ENCODE results near the gene GALC.

Gene GALC

DNA sequence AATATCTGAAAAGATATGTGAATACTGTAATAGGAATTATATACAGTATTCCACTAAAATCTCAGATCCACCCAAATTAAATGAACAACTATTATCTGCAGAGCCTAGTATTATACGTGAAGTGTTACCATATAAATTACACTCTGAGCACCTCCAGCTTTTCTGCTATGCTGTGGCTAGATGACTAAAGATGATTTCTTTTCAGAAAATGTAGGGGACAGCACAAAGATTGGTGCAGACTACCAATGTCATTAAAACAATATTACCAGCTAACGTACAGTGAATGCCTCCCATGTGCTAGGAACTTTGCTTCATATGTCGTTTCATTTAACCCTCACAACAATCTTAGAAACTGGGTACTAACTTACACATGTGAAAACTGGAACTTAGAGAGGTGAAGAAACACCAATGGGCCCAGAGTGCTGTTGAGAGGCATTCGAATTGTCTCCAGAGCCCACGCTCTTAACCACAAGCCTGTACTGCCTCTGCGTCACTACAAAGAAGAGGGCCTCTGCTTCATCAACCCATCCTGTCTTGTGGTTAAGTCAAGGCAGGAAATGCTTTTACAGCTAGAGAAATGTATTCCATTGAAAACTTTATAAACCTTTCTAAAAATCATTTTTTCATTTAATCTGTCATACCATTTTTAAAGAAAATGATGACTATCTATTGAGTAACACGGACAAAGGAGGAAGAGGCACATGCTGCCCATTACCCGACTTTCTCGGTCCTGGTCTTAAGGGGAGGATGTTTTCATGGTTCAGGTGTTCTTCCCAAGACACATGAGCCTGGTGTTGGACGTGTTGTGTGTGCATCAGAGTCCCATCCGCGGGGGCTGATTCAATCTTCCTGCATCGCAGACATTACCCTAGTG, 13.2 kb upstream of the GALC start:
- DNase-seq = no peak

DNA sequence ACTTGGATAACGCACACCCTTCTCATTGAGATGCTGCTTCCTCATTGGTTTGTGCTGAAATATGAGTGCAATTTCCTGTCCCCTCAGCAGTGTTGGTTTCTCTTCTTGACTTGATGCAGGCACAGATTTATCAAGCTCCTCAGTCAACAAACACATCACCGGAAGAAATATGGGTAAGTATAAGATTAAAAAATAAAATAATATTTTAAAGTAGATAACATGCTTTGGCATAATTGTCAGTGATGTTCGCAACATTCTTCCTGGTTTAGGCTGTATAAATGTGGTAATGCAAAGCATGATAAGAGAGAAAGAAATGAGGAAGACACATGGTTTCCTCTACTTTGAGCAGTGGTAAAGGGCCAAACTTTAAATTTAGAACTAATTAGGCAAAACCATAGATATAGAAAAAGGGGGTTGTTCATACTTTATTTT, 12.1 kb upstream of the GALC start, which contains the start of gene GPR65:
TSS of gene GPR65 (plus strand) at position 86 of the 432 bp plus-strand sequence. CDS start 5,713 bp downstream, outside the sequence.
- DNase-seq = no peak

DNA sequence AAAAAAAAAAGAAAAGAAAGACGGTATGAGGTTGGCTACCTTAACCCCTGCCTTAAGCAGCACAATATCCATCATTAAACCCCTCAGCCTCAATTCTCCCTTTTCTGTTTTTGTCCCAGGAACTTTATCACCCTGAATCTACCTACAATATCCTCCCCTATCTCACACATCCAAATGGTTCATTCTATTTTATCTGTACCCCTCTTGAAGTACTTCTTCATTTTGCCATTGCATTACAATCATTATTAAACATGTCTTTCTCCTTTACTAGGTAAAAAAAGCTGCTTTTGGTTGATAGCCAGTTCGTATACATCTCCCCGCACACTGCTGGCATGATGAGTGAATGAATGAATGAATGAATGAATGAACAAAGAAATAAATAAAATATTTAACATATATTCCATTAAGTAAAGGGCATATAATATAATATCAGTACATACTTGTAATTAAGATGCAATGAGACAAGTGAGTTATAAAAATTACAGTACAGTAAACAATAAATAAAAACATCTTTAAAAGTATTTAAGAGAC, 11.6 kb upstream of the GALC start:
- DNase-seq = no peak

DNA sequence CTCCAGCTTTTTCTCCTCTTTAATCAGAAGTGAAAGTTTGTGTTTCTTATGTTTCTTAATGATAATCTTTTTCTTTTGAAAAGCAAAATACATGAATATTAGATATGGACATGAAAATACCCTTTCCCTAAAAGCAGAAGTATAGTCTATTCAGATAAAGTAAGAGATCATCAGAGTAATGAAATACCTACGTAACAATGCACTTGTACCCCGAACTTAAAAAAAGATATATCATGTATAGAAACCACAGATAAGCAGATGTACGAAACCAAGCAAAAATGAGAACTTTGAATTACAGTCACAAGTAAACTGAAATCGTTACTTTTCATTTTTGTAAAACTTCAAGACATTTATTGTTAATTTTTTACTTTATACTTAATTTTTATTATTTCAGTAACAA, 10.4 kb upstream of the GALC start:
- no peak for DNase-seq

DNA sequence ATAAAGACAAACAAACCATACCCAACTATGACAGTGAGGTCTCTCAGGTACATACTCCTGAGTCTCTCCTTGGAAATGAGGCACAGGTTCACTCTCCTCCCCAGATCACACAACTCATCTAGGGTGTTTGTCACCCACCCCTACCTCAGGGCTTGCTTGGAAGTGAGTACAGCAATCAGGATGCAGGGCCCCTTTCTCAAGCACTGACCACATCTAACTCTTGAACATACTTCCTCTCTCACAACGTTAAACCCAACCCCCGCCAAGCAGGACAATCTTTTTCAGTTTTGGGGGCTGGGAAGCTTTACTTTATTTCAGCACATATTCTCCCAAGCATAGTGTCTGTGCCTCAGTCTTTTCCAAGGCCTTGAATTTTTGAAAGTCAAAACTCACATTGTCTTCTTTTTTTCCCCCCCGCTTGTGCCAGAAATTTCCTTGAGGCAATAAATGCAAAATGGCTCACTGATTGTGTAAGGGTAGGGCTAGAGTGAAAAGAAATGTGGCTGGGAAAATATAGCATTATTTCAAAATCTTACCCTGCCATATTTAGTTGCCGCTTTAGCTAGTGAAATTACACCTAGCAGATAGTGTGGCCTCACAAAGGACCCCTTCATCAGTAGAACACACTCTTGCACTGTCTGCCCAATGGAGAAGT, 9.6 kb upstream of the GALC start:
- DNase-seq = no peak

DNA sequence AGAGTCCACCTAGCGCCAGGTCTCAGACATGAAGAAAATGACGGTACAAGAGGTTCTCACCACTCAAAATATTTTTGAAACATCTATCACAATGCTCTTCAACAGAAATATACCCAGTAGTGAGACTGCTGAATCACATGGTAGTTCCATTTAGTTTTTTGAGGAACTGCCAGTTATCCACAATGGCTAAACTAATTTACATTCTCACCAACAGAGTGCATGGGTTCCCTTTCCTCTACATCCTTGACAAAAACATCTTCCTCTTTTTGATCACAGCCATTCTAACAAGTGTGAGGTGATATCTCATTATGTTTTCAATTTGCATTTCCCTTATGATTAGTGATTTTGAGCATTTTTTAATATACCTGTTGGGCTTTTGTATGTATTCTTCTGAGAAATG, 6.3 kb upstream of the GALC start:
- DNase-seq = no peak

DNA sequence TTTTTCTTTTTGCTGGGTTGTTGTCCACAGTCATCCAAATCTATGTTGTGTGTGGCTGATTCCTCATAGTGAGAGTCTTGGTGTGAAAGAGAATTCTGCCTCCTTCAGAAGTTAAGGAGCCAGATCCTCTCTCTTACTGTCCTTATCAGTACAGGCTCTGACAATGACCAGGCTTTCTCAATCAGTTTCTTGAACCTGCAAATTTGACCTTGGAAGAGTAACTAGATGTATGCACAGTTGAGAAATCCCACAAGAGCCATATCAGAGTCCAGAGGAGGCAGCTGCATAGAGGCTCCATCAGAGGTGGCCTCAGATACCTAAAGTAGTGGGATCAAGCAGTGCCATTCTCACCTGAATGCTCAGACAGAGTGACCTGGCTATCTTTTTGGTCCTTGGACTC, 5.5 kb upstream of the GALC start:
- DNase-seq = no peak

DNA sequence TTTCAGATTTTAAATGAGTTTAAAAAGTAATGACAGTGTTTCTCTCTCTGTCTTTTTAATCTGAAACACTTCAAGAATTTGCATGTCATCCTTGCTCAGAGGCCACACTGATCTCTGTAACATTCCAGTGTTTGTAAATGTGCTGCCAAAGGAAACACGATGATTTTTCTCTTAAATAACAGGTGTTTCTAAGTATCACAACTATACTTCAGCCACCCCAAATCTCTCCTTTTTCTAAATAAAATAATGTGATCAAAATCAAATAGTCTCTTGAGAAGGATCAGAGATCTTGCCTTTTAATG, 3.3 kb upstream of the GALC start:
- DNase-seq = no peak

DNA sequence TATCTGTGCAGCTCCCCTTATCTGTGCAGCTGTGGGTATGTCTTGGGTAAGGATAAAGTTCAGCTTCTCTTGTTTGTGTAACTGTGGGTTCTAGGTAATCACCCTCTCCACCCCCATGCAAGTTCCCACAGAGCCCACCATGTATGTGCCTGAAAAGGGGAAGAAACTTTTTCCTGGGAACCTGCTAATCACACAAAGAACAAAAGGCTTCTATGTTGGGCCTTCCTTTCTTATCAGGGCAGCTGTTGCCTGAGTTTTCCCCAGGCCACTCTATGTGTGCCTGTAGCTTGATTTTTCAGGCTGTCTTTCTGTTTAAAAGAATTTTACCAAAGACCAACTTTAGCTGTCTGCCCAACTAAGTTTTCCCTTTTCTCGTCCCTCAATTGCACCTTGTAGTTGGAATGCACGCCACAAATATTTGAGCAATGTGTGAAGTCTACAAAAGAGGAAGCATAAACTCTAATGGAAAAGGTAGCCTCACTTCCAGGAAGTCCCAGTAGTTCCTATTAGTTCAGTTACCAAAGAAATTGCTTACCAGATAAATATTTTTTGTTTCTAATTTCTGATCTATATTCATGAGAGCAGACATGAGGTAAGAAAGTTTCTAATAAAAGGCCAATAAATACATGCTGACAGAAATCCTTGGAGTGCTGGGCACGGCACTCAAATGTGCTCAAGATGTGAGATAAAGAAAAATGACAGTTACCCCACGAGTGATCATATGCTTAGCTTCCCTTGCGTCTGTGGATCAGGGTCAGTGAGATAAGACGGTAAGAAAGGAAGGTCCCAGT, 2.7 kb upstream of the GALC start:
- no peak for DNase-seq

DNA sequence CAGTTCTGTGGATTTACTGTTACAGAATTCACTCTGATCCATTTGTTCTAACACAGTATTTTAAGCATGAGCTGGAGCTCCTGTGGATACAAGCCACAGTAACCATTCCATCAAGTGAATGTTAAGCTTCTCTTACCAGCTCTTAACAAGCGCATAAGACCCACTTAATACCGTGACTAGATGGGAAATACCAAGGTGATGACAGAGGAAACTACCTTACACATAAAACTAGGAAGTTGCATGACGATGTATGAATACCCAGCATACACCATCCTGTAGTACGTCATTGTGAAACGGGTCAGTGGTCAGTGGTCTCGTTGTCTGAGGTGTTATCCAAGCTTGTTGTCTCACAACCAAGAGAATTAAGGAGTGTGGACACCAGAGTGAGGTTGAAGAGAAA, 2.0 kb upstream of the GALC start:
- DNase-seq = no peak

DNA sequence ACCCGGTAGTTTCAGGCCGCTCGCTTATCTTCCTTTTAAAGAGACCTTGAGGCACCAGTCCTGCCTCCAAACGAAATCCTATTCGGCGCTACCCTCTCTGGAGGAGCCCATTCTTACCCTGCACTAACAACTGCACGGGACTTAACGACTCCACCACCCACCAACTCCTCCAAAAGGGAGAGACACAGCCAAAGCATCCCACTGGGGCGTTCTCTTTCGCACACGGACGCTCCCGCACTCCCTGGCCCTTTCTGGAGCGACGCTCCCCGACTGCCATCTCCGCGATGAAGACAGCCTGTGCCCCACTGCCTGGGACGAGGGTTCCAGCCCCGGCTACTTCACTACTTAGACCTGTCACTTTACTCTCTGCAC, 650 bp downstream of the GALC start:
- peak; percentile 56 to 63 for DNase-seq

DNA sequence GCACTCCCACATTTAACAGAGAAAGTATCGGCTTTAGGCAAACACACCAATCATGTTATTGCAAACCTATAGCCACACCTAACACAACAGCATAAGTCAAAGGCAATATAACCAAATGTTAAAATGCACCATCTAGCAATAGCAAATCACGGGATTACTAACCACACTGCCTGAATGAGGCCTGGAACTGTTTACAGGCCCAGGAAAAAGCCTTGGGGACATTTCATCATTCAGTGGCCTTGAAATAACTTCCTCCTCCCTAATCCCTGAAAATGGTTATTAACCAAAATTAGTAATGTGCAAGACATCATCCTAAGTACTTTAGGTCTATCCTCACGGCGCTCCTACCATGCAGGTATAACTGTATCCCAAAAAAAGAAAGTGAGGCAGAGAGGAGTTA, 2.3 kb downstream of the GALC start:
- DNase-seq = no peak

DNA sequence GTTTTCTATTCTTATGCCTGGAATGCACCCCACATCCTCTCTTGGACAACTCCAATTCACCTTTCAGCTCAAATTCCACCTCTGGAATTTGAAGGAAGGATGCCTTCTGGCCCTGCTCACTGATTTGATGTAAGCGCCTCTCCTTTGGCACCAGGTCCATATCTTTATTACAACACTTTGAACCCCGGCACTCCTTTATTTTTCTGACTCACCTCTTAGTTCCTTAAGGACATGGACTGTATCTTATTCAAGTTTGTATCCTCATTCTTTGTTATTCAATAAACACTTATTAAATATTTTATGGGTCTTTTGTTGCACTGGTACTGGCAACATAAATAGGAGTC, 3.1 kb downstream of the GALC start:
- DNase-seq = no peak

DNA sequence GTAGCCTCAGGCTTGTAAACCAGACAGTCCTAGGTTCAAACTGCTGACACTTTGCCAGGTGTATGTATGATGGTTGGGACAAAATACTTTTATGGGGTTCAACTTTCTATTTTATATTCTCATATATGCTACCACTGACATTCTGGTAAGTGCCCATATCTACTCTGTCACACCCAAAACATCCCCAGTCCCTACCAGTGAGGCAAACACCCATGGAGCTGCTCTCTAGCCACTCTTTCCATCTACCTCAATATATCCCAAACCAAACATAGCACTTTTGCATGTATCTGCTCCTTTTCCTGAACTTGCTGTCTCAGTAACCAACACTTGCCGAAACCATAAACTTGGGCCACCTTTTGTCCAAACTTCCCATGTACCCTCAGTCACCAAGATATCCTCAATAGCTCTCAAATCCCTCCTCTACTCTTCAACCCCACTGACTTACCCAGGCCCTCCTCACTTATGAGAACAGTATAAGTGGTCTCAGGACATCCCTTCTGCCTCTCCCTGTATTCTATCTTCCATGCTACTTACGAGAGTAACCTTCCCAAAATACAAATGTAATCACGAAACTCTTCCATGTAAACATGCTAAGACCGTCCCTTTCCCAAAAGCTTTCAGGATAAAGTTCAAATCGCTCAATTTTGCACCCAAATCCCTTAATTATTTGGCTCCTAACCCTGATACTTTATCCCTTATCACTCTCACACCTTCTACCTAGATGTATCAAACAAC, 3.6 kb downstream of the GALC start:
- no peak for DNase-seq

DNA sequence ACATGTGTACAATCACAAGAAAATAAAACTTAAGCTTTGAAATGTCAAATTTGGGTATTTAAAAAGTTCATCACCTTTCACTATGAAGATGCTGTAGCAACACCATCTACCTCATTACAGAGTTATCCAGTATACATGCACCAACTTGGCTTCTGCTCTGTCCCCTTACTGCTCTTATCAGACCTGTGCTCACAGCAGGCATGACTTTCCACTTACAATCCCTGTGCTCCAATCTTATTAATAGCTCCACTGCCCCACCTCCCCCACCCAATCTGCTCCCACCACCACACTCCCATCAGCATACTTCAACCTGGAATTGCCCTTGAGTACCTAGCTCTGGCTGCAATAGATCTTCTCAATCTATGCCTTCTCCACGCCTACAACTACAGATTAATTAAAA, 13.3 kb downstream of the GALC start:
- DNase-seq = no peak

DNA sequence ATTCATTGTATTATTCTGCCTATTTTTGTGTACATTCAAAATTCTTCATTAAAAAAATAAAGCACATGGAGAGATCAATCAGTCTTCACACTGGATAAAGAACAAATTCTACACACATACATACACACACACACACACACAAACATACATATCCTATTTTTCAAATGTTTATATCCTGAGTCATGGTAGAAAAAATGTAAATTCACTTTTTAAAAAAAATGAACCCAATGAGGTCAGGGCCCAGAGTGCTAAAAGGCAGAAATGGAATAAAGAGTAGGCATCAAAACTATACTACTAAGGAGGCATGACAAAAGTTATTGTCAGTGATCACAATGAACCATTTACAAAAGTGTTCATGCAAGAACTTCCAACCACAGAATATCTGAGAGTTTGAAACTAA, 17.3 kb downstream of the GALC start:
- no peak for DNase-seq

DNA sequence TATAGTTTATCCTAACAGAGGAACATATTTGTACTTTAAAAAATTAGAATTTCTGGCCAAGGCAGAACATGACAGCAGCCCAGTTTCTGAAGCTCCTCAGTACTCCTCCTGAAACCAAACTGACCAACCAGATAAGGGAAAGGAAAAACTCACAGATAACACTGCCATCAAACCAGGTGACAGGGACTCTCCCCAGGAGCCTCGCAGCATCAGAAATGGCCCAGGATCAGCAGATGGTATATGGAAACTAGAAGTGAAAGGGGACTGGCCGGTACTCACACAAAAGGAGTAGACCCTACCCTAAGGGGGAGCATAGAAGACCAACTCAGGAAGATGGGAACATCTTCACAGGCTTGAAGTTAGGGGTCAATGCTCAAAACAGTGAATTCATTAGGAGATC, 22.0 kb downstream of the GALC start:
- no peak for DNase-seq

DNA sequence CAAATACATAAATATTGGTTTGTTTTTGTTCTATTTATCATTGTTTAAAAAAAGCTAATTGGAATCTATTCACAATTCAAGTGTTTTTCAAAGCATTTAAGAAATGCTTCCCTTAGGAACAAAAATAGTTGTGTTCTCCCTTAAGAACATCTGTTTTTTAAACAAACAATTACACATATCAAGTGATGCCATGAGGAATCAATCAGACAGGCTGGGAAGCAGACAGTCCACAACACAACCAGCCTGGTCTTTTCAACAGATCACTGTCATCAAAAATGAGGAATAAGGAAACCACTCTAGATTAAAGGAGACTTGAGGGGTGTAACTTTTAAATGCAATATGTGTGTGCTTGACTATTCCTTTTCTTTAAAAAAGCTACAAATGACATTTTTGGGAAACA, 25.5 kb downstream of the GALC start:
- DNase-seq = no peak

DNA sequence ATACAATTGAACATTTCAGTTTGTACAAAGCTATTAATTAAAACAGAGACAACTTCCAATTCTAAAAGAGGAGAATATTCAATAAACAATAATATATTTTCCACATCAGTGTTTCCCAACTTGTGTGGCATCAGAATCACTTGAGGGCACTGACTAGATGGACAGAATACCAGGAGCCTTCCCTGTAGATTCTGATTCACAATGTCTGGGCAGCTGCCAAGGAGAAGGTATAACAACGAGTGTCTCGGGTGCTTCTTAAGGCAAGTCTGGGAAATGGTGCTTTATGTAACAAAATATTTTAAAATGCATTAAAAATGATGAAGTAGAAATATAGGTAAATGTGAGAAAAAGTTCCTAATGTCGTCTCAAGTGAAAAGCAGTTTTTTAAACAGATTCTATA, 26.2 kb downstream of the GALC start:
- no peak for DNase-seq

DNA sequence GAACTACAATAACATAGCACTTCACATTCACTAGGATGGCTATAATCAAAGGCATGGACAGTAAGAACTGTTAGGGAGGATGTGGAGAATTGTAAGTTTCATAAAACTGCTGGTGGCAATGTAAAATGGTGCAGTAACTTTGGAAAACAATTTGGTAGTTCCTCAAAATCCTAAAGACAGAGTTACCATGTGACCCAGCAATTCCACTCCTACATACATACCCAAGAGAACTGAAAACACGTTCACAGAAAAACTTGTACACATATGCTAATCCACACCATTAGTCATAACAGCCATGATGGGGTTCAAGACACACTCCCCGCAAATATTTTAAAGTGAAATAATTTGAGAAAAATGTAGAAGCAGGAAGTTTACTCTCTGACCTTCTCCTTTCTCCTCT, 31.7 kb downstream of the GALC start:
- DNase-seq = no peak

DNA sequence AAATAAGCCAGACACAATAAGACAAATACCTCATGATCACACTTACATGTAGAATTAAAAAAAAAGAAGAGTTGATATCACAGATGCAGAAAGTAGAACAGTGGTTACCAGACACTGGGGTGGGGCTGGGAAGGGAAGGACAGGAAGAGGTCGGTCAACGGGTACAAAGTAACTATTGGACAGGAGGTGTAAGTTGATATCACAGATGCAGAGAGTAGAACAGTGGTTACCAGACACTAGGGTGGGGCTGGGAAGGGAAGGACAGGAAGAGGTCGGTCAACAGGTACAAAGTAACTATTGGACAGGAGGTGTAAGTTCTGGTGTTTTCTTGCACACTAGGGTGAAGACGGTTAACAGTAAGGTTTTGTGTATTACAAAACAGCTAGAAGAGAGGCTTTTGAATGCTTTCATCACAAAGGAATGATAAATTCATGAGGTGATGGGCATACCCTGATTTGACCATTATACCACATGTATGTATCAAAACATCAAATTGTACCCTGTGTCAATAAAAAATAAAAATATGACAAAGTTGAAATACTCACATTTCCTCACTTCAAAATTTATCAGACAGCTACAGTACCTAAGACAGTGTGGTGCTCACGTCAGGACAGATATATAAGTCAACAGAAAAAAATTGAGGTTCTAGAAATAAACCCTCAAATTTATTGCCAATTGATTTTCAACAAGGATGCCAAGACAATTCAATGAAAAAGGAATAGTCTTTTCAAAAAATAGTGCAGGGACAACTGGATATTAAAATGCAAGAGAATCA, 32.8 kb downstream of the GALC start:
- no peak for DNase-seq

DNA sequence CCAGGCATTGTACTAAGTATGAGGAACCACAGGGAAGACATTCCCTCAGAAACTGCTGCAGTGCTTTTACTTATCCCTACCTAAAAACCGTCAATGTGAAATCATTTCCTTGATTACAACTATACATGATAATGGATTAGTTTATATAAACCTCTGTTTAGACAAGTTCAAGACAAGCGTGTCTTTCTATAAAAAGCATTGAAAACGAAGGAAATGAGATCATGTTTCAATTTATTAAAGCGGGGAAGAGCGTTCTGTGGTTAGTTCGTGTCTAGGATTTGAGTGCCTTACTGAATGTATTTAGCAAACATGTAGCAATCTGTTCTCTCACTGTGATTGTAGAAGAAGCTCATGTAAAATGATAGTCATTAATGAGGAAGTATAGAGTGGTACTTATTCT, 37.5 kb downstream of the GALC start:
- DNase-seq = no peak

Measured in NCI-H524 (cell line).